ENCODE data around the gene PTPRN2. TPM values are rescaled to one million over a fixed set of nuclear protein-coding genes. Genes with fewer than 3 reads are reported as not detected.

PTPRN2 gene
- total RNA-seq, 1 experiment from 2014 or later, result not detected

- no peak for DNase-seq
- Histone ChIP-seq H3K4me3 (no peak overlapping the region), H3K4me1 (replicated peaks; ENCODE audit: insufficient read depth) (no peaks in the 10 kb centered on the region), H3K79me2 (ENCODE audit: low read depth) (no peaks in the 10 kb centered on the region), H3K4me2 (no peak overlapping the region), H3K36me3 (ENCODE audit: low read depth) (no peaks in the 10 kb centered on the region), H3K9me3 (ENCODE audit: insufficient read depth, low read depth) (0 out of 2 replicates have a peak, but pooled peaks cover 8% of the 10 kb centered on the region), H3K27me3 (ENCODE audit: insufficient read depth, low read depth) (peaks cover 81% of the 10 kb centered on the region), H3F3A (ENCODE audit: insufficient read depth, low read depth) (peaks cover 12% of the 10 kb centered on the region), H2AFZ (no peak overlapping the region), H4K20me1 (ENCODE audit: insufficient read depth) (no peaks in the 10 kb centered on the region), H3K9me2 (ENCODE audit: insufficient read depth) (no peaks in the 10 kb centered on the region), H3K27ac (no peak overlapping the region)
- CTCF ChIA-PET, result no interaction called here
- no TSS peak for BruUV-seq (replicated peaks)
- intact Hi-C loops (cut with micrococcal nuclease; ENCODE audit: unreplicated experiment), result no loop called here
- POLR2A ChIA-PET (ENCODE audit: unreplicated experiment), result no interaction called here
- no peak for TF ChIP-seq EZH2 (IDR thresholded peaks at IDR 0.05; ENCODE audit: low read depth)
- no peak for TF ChIP-seq CTCF (conservative IDR thresholded peaks at IDR 0.05)
Measured at GRCh38 chr7:158263964-158264748, 323.5 kb downstream of the PTPRN2 start.

GRCh38 chr7:158263110-158263963, 324.3 kb downstream of the PTPRN2 start:
- DNase-seq, result no peak
- Histone ChIP-seq H3K27me3 (ENCODE audit: insufficient read depth, low read depth) (peaks cover 81% of the 10 kb centered on the region), H3K4me3 (no peak overlapping the region), H3K9me3 (ENCODE audit: insufficient read depth, low read depth) (0 out of 2 replicates have a peak, but pooled peaks cover 8% of the 10 kb centered on the region), H3K79me2 (ENCODE audit: low read depth) (no peaks in the 10 kb centered on the region), H3K4me2 (no peak overlapping the region), H2AFZ (no peak overlapping the region), H3K27ac (no peak overlapping the region), H3F3A (ENCODE audit: insufficient read depth, low read depth) (peaks cover 12% of the 10 kb centered on the region), H3K9me2 (ENCODE audit: insufficient read depth) (no peaks in the 10 kb centered on the region), H3K36me3 (ENCODE audit: low read depth) (no peaks in the 10 kb centered on the region), H3K4me1 (replicated peaks; ENCODE audit: insufficient read depth) (no peaks in the 10 kb centered on the region), H4K20me1 (ENCODE audit: insufficient read depth) (no peaks in the 10 kb centered on the region)
- ChIA-PET CTCF (no interaction called here), POLR2A (ENCODE audit: unreplicated experiment) (no interaction called here)
- no TSS peak for BruUV-seq (replicated peaks)
- intact Hi-C loops (cut with micrococcal nuclease; ENCODE audit: unreplicated experiment), result no loop called here
- TF ChIP-seq EZH2 (IDR thresholded peaks at IDR 0.05; ENCODE audit: low read depth) (no peak), CTCF (conservative IDR thresholded peaks at IDR 0.05) (no peak)

GRCh38 chr7:158262284-158263109, 325.1 kb downstream of the PTPRN2 start:
- POLR2A ChIA-PET (ENCODE audit: unreplicated experiment), result no interaction called here
- no peak overlapping the region for H3K4me2 ChIP-seq
- no TSS peak for BruUV-seq (replicated peaks)

More at GRCh38 chr7:158262284-158263109, 325.1 kb downstream of the PTPRN2 start:
- H3K79me2 ChIP-seq (ENCODE audit: low read depth), result no peaks in the 10 kb centered on the region
- H4K20me1 ChIP-seq (ENCODE audit: insufficient read depth), result no peaks in the 10 kb centered on the region
- DNase-seq, result no peak
- no peaks in the 10 kb centered on the region for H3K4me1 ChIP-seq (replicated peaks; ENCODE audit: insufficient read depth)
- peaks cover 12% of the 10 kb centered on the region for H3F3A ChIP-seq (ENCODE audit: insufficient read depth, low read depth)
- no peak overlapping the region for H3K27ac ChIP-seq
- no peaks in the 10 kb centered on the region for H3K36me3 ChIP-seq (ENCODE audit: low read depth)
- H3K4me3 ChIP-seq, result no peak overlapping the region
- CTCF ChIA-PET, result no interaction called here
- no peak overlapping the region for H2AFZ ChIP-seq
- H3K9me3 ChIP-seq (ENCODE audit: insufficient read depth, low read depth), result 0 out of 2 replicates have a peak, but pooled peaks cover 8% of the 10 kb centered on the region
- peaks cover 81% of the 10 kb centered on the region for H3K27me3 ChIP-seq (ENCODE audit: insufficient read depth, low read depth)
- intact Hi-C loops (cut with micrococcal nuclease; ENCODE audit: unreplicated experiment), result no loop called here
- H3K9me2 ChIP-seq (ENCODE audit: insufficient read depth), result no peaks in the 10 kb centered on the region
- no peak for TF ChIP-seq EZH2 (IDR thresholded peaks at IDR 0.05; ENCODE audit: low read depth)
- TF ChIP-seq CTCF (conservative IDR thresholded peaks at IDR 0.05), result no peak

Data from PC-9 (cell line).